PC-3 (cell line): ENCODE measurements around the gene BIRC7.

ENCODE experiments used
- CTCF ChIP-seq: fragments of 300-600 bp; sonication (generic); conservative IDR thresholded peaks from 2 replicates; pipeline ENCODE4 v1.5.1; 2017; ENCODE audit warnings: antibody characterized with exemption, low read depth, mild to moderate bottlenecking, low read length
- EZH2 ChIP-seq: fragments of 300-600 bp; sonication (generic); IDR thresholded peaks from one replicate; pipeline ENCODE4 v1.6.1; 2017; ENCODE audit warnings: antibody characterized with exemption, mild to moderate bottlenecking, low read length; ENCODE audit not compliant: unreplicated experiment
- EZH2phosphoT487 ChIP-seq: fragments of 300-600 bp; sonication (generic); IDR thresholded peaks from 2 replicates; pipeline ENCODE4 v1.6.1; 2018; ENCODE audit warnings: mild to moderate bottlenecking, antibody characterized with exemption, low read length, borderline replicate concordance

- TF ChIP-seq CTCF (no peak), EZH2 (no peak), EZH2phosphoT487 (no peak)
Measured at GRCh38 chr20:63285636-63286615, 50.2 kb downstream of the BIRC7 start.
